Spleen (tissue), 7 donors: ENCODE data around the gene GALNT11.

Experiments
- CTCF ChIP-seq, 11 experiments: fragments of 200-600 bp in 7 of 11; fragments of 450-650 bp in 4 of 11; sonication (generic) in 4 of 11; IDR thresholded peaks in 8 of 11; conservative IDR thresholded peaks in 3 of 11; 1 replicate in 7 of 11; 2 replicates in 4 of 11; pipeline versions ENCODE4 v1.4.0 to v1.8.0; 2016 to 2021; ENCODE audit warnings: antibody characterized with exemption in 11 of 11, inconsistent platforms in 4 of 11, mild to moderate bottlenecking in 1 of 11
- POLR2AphosphoS5 ChIP-seq, 3 donors: sonication (generic); formaldehyde crosslinking; IDR thresholded peaks; one replicate each; pipeline ENCODE4 v1.5.1; 2017; ENCODE audit warnings: antibody characterized with exemption in 3 of 3
- donor health status: DM: no; HTN: no; CAD: no; lungs with moderate emphysema.
- donor health status: DM: no; HTN: no; CAD: no.
- donor health status: DM: no; HTN: no; CAD: no.

GRCh38 chr7:152152267-152152666, 126.8 kb downstream of the GALNT11 start:
- TF ChIP-seq POLR2AphosphoS5 (IDR thresholded peaks at IDR 0.05) (no peak), CTCF (IDR thresholded peaks at IDR 0.05 in 8 of 11, conservative IDR thresholded peaks at IDR 0.05 in 3 of 11) (no peak)
